Upper lobe of right lung (tissue), 1 donor: ENCODE results near the gene MRTFB. TPM values are rescaled to one million over a fixed set of nuclear protein-coding genes. Genes with fewer than 3 reads are reported as not detected.
"Not testable (repeated sequence)": the region's sequence is repeated elsewhere in the genome, so short reads cannot be mapped to it uniquely, and the experiment has no call there.

Experiments
- ATAC-seq: fragments of 200-7000 bp; cut with Tn5 transposase; one replicate; pipeline ENCODE4 v1.9.1; 2020; ENCODE audit warnings: mild to moderate bottlenecking, moderate library complexity
- DNase-seq: peaks from one replicate; pipeline ENCODE4 v3.0.0-alpha.2; 2020
- H3K27ac ChIP-seq: fragments of 200-600 bp; one replicate; pipeline ENCODE4 v1.8.0; 2022
- H3K27me3 ChIP-seq: fragments of 200-600 bp; one replicate; pipeline ENCODE4 v1.8.0; 2022; ENCODE audit warnings: mild to moderate bottlenecking
- H3K36me3 ChIP-seq: fragments of 200-600 bp; one replicate; pipeline ENCODE4 v1.8.0; 2022
- H3K4me1 ChIP-seq: fragments of 200-600 bp; one replicate; pipeline ENCODE4 v1.8.0; 2022
- H3K4me3 ChIP-seq: fragments of 200-600 bp; one replicate; pipeline ENCODE4 v1.8.0; 2022; ENCODE audit warnings: mild to moderate bottlenecking
- H3K9me3 ChIP-seq: fragments of 200-600 bp; one replicate; pipeline ENCODE4 v1.8.0; 2022
- intact Hi-C: fragments of 100-400 bp; cut with DNase I; formaldehyde crosslinking; loops from one replicate; pipeline ENCODE4 v1.11.0; 2022
- long read RNA-seq: library from polyadenylated mRNA; unstranded; transcript quantifications from one replicate; pipeline ENCODE4 v2.0.0, GENCODE V29; 2021
- total RNA-seq: library from RNA; stranded (reverse); fragmentation: NEBNext Ultra II Directional; extraction: Animal tissue kit (Norgen Biotek cat#: 25700); gene quantifications from one replicate; pipeline ENCODE4 v1.2.1, GENCODE V29; 2021
- TF ChIP-seq, protein P1 (sequence below): fragments of 200-600 bp; IDR thresholded peaks from one replicate; pipeline ENCODE4 v1.8.0; 2022; ENCODE audit warnings: antibody characterized with exemption
- donor health status: DM: no; HTN: yes; CAD: no; lungs with severe emphysema.

MRTFB gene, protein sequence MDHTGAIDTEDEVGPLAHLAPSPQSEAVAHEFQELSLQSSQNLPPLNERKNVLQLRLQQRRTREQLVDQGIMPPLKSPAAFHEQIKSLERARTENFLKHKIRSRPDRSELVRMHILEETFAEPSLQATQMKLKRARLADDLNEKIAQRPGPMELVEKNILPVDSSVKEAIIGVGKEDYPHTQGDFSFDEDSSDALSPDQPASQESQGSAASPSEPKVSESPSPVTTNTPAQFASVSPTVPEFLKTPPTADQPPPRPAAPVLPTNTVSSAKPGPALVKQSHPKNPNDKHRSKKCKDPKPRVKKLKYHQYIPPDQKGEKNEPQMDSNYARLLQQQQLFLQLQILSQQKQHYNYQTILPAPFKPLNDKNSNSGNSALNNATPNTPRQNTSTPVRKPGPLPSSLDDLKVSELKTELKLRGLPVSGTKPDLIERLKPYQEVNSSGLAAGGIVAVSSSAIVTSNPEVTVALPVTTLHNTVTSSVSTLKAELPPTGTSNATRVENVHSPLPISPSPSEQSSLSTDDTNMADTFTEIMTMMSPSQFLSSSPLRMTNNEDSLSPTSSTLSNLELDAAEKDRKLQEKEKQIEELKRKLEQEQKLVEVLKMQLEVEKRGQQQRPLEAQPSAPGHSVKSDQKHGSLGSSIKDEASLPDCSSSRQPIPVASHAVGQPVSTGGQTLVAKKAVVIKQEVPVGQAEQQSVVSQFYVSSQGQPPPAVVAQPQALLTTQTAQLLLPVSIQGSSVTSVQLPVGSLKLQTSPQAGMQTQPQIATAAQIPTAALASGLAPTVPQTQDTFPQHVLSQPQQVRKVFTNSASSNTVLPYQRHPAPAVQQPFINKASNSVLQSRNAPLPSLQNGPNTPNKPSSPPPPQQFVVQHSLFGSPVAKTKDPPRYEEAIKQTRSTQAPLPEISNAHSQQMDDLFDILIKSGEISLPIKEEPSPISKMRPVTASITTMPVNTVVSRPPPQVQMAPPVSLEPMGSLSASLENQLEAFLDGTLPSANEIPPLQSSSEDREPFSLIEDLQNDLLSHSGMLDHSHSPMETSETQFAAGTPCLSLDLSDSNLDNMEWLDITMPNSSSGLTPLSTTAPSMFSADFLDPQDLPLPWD
- total RNA-seq, result 54.7 TPM
- long read RNA-seq, partial matches to known transcripts, result 6 of 25 reads
- long read RNA-seq, other reads (novel, unspliced or antisense), result 17 of 25 reads

DNA sequence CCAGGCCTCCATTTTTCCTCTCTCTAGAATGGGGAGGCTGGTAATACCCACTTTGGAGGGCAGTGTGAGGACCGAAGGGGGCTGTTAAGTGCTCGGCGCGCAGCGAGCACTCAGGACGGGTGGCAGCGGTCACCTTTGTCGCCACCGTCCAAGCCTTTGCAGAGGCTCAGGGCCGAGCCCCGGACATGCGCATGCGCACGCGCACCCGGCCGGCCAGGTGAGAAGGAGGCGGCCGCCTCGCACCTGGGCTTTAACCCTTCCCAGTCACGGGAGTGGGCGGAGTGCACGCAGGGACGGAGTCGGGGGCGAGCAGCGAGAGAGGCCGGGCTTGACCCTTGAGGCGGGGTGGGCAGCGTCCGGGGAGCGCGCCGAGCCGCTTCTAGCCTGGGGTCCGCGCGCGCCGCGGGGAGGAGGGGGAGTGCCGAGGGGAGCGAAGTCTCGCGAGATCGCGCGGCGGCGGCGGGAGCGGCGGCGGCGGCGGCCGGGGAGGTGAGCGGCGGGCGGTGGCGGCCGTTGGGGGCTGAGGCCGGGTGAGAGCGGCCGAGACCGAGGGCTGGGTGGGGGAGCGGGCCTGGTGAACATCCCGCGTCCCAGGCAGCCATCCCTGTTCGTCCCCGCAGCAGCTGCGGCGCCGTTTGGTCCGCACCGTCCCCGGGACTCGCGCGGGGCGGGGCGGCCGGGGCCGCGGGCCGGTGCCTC, at the start of gene MRTFB:
Gene MRTFB (plus strand): TSS at position 443 of the 699 bp plus-strand sequence. CDS start 69,288 bp downstream, outside the sequence.
- no peaks in the 10 kb centered on the region for H3K36me3 ChIP-seq
- TF ChIP-seq, protein P1, sequence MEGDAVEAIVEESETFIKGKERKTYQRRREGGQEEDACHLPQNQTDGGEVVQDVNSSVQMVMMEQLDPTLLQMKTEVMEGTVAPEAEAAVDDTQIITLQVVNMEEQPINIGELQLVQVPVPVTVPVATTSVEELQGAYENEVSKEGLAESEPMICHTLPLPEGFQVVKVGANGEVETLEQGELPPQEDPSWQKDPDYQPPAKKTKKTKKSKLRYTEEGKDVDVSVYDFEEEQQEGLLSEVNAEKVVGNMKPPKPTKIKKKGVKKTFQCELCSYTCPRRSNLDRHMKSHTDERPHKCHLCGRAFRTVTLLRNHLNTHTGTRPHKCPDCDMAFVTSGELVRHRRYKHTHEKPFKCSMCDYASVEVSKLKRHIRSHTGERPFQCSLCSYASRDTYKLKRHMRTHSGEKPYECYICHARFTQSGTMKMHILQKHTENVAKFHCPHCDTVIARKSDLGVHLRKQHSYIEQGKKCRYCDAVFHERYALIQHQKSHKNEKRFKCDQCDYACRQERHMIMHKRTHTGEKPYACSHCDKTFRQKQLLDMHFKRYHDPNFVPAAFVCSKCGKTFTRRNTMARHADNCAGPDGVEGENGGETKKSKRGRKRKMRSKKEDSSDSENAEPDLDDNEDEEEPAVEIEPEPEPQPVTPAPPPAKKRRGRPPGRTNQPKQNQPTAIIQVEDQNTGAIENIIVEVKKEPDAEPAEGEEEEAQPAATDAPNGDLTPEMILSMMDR, result no peak

DNA sequence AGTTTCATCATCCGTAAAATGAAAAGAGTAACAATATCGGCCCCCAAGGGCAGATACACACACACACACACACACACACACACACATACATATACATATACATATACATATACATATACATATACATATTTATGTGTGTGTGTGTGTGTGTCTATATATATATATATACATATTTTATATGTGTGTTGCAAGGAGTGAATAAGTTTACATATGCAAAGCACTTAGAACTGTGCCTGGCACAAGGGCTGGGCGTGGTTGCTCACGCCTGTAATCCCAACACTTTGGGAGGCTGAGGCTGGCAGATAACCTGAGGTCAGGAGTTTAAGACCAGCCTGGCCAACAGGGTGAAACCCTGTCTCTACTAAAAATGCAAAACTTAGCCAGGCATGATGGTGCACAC, 47.6 kb upstream of the MRTFB start:
- H3K27me3 ChIP-seq, intact Hi-C loops, H3K36me3 ChIP-seq, ATAC-seq, H3K4me1 ChIP-seq, H3K27ac ChIP-seq, H3K4me3 ChIP-seq, H3K9me3 ChIP-seq, DNase-seq: not testable (repeated sequence)

More for the DNA sequence above, at the start of gene MRTFB:
- Histone ChIP-seq H3K9me3 (no peaks in the 10 kb centered on the region), H3K27me3 (no peaks in the 10 kb centered on the region), H3K4me3 (peak within 1 kb of the TSS; percentile 80), H3K4me1 (no peaks in the 10 kb centered on the region), H3K27ac (peak within 1 kb of the TSS; percentile 86)
- intact Hi-C loops, result no loop called here
- ATAC-seq, result peak; percentile 93
- DNase-seq, result peak; percentile 92

DNA sequence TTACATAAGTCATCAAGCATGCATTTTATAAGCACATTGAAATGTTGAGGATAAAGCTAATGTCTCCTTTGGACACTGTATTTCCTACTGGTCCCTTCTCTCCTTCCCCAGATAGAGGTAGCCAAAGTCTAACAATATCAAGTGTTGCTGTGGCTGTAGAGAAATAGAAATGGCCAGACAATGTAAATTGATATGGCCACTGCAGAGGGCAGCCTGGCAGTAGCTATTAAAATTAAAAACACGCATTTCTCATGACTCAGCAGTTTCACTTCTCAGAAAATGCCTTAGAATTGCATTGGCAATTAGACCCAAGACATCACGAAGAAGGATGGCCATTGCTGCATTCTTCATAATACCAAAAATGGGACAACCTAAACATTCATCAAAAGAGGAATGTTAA, 46.8 kb upstream of the MRTFB start:
- intact Hi-C loops, result no loop called here
- Histone ChIP-seq H3K27ac (no peak overlapping the region), H3K4me3 (no peak overlapping the region), H3K9me3 (no peaks in the 10 kb centered on the region), H3K27me3 (no peaks in the 10 kb centered on the region), H3K36me3 (no peaks in the 10 kb centered on the region), H3K4me1 (peaks cover 8% of the 10 kb centered on the region)
- TF ChIP-seq, protein P1, result no peak
- ATAC-seq, result peak; percentile 27
- DNase-seq, result no peak

DNA sequence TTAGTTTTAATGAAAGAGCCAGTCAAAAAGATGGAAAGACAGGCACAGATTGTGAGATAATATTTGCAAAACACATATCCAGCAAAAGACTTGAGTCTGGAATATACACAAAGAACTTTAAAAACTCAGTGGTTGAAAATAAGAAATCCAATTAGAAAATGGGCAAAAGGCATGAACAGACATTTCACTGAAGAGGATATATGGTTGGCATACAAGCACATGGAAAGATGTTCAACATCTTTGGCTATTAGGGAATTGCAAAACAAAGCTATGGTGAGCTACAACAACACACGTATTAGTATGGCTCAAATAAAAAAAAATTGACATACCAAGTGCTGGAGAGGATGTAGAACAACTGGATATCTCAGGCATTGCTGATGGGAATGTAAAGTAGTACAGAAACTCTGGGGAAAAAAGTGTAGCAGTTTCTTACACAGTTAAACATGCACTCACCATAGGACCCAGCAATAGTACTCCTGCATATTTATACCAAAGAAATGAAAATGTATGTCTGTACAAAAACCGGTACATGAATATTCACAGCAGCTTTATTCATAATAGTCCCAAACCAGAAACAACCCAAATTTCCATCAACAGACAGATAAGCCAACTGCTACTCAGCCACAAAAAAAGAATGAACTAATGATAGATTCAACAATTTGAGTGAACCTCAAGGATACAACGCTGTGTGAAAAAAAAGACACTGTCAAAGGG, 44.4 kb upstream of the MRTFB start:
- Histone ChIP-seq H3K9me3 (no peaks in the 10 kb centered on the region), H3K36me3 (no peaks in the 10 kb centered on the region), H3K27ac (no peak overlapping the region), H3K4me1 (peaks cover 8% of the 10 kb centered on the region), H3K4me3 (no peak overlapping the region), H3K27me3 (no peaks in the 10 kb centered on the region)
- DNase-seq, result no peak
- intact Hi-C loops, result no loop called here
- TF ChIP-seq, protein P1, result no peak
- no peak for ATAC-seq

DNA sequence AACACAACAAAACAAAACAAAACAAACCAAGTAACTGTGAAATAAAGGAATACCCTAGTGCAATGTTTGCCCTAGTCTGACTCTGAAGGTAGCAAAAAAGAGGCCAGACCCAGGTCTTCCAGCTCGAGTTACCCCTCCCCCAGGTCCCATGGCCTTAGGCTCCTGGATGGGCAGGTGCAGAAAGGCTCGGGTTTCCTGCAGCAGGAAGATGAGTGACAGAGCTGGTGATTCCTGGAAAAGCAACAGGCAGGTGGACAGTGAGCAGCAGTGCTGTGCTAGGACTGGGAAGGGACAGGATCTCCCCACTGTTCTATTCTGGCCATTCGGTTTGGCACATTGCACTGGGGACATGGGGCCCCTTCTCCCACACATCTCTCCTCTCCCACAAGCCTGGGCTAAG, 42.9 kb upstream of the MRTFB start:
- no peak overlapping the region for H3K27ac ChIP-seq
- H3K9me3 ChIP-seq, result no peaks in the 10 kb centered on the region
- H3K27me3 ChIP-seq, result no peaks in the 10 kb centered on the region
- H3K4me1 ChIP-seq, result peaks cover 8% of the 10 kb centered on the region
- ATAC-seq, result no peak
- no peak overlapping the region for H3K4me3 ChIP-seq
- no peaks in the 10 kb centered on the region for H3K36me3 ChIP-seq
- TF ChIP-seq, protein P1, result no peak
- intact Hi-C loops, result no loop called here
- DNase-seq, result no peak
